ENCODE data around the gene ADGRV1. TPM values are rescaled to one million over a fixed set of nuclear protein-coding genes. Genes with fewer than 3 reads are reported as not detected.

The ADGRV1 gene
- total and polyA plus RNA-seq, 9 of the 15 experiments (the other 6 are each of a cell fraction or from before 2014, with no cell fraction given) = 21.7 to 156 (median 58.2) TPM

GRCh38 chr5:90632791-90633190, 74.2 kb downstream of the ADGRV1 start:
- no peak for FAIRE-seq
- Histone ChIP-seq H2AFZ (ENCODE audit: low read depth, low read length) (peak overlapping the region; percentile 74), H3K4me2 (ENCODE audit: insufficient read depth, low read length) (no peak overlapping the region), H3K4me3 (no peak overlapping the region), H3K9me3 (replicated peaks; ENCODE audit: control insufficient read depth, insufficient read depth, low read depth, low read length) (no peaks in the 10 kb centered on the region), H3K9me1 (ENCODE audit: control insufficient read depth, insufficient read depth, low read length) (no peaks in the 10 kb centered on the region), H3K27me3 (ENCODE audit: control insufficient read depth in 2 of 2, insufficient read depth in 2 of 2, low read length in 2 of 2) (no peaks in the 10 kb centered on the region), H4K20me1 (replicated peaks; ENCODE audit: control insufficient read depth, insufficient read depth, low read length) (no peaks in the 10 kb centered on the region), H3K36me3 (ENCODE audit: control insufficient read depth, insufficient read depth, low read length) (peaks cover 7% of the 10 kb centered on the region; the same call in 1 of the 3 replicates), H3K9ac (ENCODE audit: insufficient read depth in 1 of 2, low read depth in 2 of 2, low read length in 2 of 2) (no peak overlapping the region), H3K4me1 (replicated peaks in 1 of 2; ENCODE audit: control insufficient read depth in 2 of 2, insufficient read depth in 2 of 2, low read length in 2 of 2) (peaks cover 0 to 25% of the 10 kb centered on the region in 2 experiments; a peak in 3 of 5 replicates), H3K27ac (ENCODE audit: extremely low read depth, low read depth, low read length) (no peak overlapping the region), H3K79me2 (ENCODE audit: control insufficient read depth, insufficient read depth, low read length) (0 out of 3 replicates have a peak, but pooled peaks cover 2% of the 10 kb centered on the region)
- CTCF ChIA-PET (ENCODE audit: low intra/inter-chr PET ratio) = no interaction called here
- POLR2A ChIA-PET = interaction anchor here (0.9 to 1.3 kb wide), 3 partner anchors 8 to 11 kb away, joined by 3 to 5 read pairs (median 4); no protein-coding TSS in a partner anchor
- WGBS (ENCODE audit: insufficient coverage, low coverage, missing lambda C conversion rate) = 68% methylated on average over 2 of the region's 2 CpGs
- intact Hi-C loops (cut with micrococcal nuclease) = no loop called here
- DNase-seq (ENCODE audit: extremely low read depth in 1 of 4, low spot score in 3 of 4) = no peak
- BruUV-seq (replicated peaks) = no TSS peak
- in situ Hi-C loops (cut with MboI) = no loop called here
- ATAC-seq = no peak
- no peak for TF ChIP-seq ZNF511 (CRISPR knock-in tag; IDR thresholded peaks at IDR 0.05)
- TF ChIP-seq STAT6 (CRISPR knock-in tag; IDR thresholded peaks at IDR 0.05) = no peak
- no peak for TF ChIP-seq RERE (CRISPR knock-in tag; IDR thresholded peaks at IDR 0.05; ENCODE audit: borderline replicate concordance)
- no peak for TF ChIP-seq ATF7 (IDR thresholded peaks at IDR 0.05)
- TF ChIP-seq NFXL1 (CRISPR knock-in tag; IDR thresholded peaks at IDR 0.05) = no peak
- no peak for TF ChIP-seq SMARCE1 (IDR thresholded peaks at IDR 0.05)
- no peak for TF ChIP-seq CTCFL (IDR thresholded peaks at IDR 0.05; ENCODE audit: borderline replicate concordance, insufficient read depth, low read depth, low read length, poor library complexity, severe bottlenecking)
- no peak for TF ChIP-seq IRF9 (tag; IDR thresholded peaks at IDR 0.05)

Measured in K562 (cell line).